HepG2 (cell line): ENCODE measurements around the gene NEU1. TPM values are rescaled to one million over a fixed set of nuclear protein-coding genes. Genes with fewer than 3 reads are reported as not detected.
A peak's percentile ranks its signal among the peaks of the same experiment; 100 is the strongest.

Source experiments
- ATM ChIP-seq: fragments of 450-650 bp; IDR thresholded peaks from 2 replicates; pipeline ENCODE4 v1.7.1; 2017; ENCODE audit warnings: mild to moderate bottlenecking, borderline replicate concordance
- BRCA1 ChIP-seq: sonication (generic); formaldehyde crosslinking; IDR thresholded peaks from 2 replicates; pipeline ENCODE4 v1.4.0; 2020; ENCODE audit warnings: missing genetic modification reagents
- FOXA3 ChIP-seq: IDR thresholded peaks from 2 replicates; pipeline ENCODE4 v1.6.1; 2016; ENCODE audit warnings: missing genetic modification reagents, missing compliant biosample characterization
- FOXJ3 ChIP-seq: sonication (generic); formaldehyde crosslinking; IDR thresholded peaks from 2 replicates; pipeline ENCODE4 v1.4.0; 2020; ENCODE audit warnings: missing genetic modification reagents, mild to moderate bottlenecking, borderline replicate concordance
- HIC2 ChIP-seq: sonication (generic); formaldehyde crosslinking; IDR thresholded peaks from 2 replicates; pipeline ENCODE4 v1.9.0; 2022; ENCODE audit warnings: low read depth, missing genetic modification reagents
- NR2F6 ChIP-seq, 2 experiments: IDR thresholded peaks; 2 replicates each; pipeline ENCODE4 v1.6.1; 2016; ENCODE audit warnings: antibody characterized with exemption in 1 of 2, mild to moderate bottlenecking in 1 of 2
- PHF8 ChIP-seq: sonication (generic); formaldehyde crosslinking; IDR thresholded peaks from 2 replicates; pipeline ENCODE4 v1.5.0; 2020; ENCODE audit warnings: missing genetic modification reagents
- SALL2 ChIP-seq: sonication (generic); formaldehyde crosslinking; IDR thresholded peaks from 2 replicates; pipeline ENCODE4 v1.8.1; 2023; ENCODE audit warnings: mild to moderate bottlenecking, missing genetic modification reagents, inconsistent platforms
- TCF7L2 ChIP-seq: IDR thresholded peaks from 2 replicates; pipeline ENCODE4 v1.6.1; 2011; ENCODE audit warnings: mild to moderate bottlenecking, low read depth, low read length, moderate library complexity
- TSC22D2 ChIP-seq: sonication (generic); formaldehyde crosslinking; IDR thresholded peaks from 2 replicates; pipeline ENCODE4 v1.5.1; 2020; ENCODE audit warnings: missing genetic modification reagents, mild to moderate bottlenecking, borderline replicate concordance
- ZBTB39 ChIP-seq: sonication (generic); formaldehyde crosslinking; IDR thresholded peaks from 2 replicates; pipeline ENCODE4 v1.5.0; 2020; ENCODE audit warnings: missing genetic modification reagents
- ZNF552 ChIP-seq: sonication (generic); formaldehyde crosslinking; IDR thresholded peaks from 2 replicates; pipeline ENCODE4 v1.9.0; 2022; ENCODE audit warnings: missing genetic modification reagents, mild to moderate bottlenecking, borderline replicate concordance
- polyA plus RNA-seq, 8 experiments: library from polyadenylated mRNA; depleted of rRNA in 3 of 8; stranded (reverse) in 7 of 8; unstranded in 1 of 8; fragments of >200 nt; fragmentation: Illumina TruSeq in 4 of 8; extraction: Trizol in 4 of 8; gene quantifications; 2 replicates each; pipeline versions ENCODE4 v1.2.1 to v1.2.3, GENCODE V29; 2011 to 2016; ENCODE audit warnings: low read depth in 4 of 8, missing spikeins in 1 of 8, mixed read lengths in 1 of 8; ENCODE audit not compliant: insufficient read depth in 1 of 8
- total RNA-seq, 5 experiments: library from RNA; depleted of rRNA; stranded (reverse); fragments of >200 nt; fragmentation: Illumina TruSeq; extraction: Trizol; gene quantifications; 2 replicates each; pipeline ENCODE4 v1.2.3, GENCODE V29; 2016; ENCODE audit warnings: low read depth in 1 of 5
- TF ChIP-seq, protein P1 (sequence below), 2 experiments: sonication (generic) in 1 of 2; formaldehyde crosslinking in 1 of 2; IDR thresholded peaks; 2 replicates each; pipeline versions ENCODE4 v1.6.1 to v1.9.0; 2014 to 2022; ENCODE audit warnings: antibody characterized with exemption in 1 of 2, borderline replicate concordance in 1 of 2, inconsistent platforms in 1 of 2, low read depth in 1 of 2, missing genetic modification reagents in 1 of 2
- TF ChIP-seq, protein P2 (sequence below): sonication (generic); formaldehyde crosslinking; IDR thresholded peaks from 2 replicates; pipeline ENCODE4 v1.8.1; 2023; ENCODE audit warnings: mild to moderate bottlenecking, missing genetic modification reagents
- TF ChIP-seq, protein P3 (sequence below): sonication (generic); formaldehyde crosslinking; IDR thresholded peaks from 2 replicates; pipeline ENCODE4 v1.5.1; 2020; ENCODE audit warnings: mild to moderate bottlenecking, missing genetic modification reagents, borderline replicate concordance

NEU1 gene
- total and polyA plus RNA-seq, 2 of the 13 experiments (the other 11 are each of a cell fraction or from before 2014, with no cell fraction given), result 215 to 297 TPM

DNA sequence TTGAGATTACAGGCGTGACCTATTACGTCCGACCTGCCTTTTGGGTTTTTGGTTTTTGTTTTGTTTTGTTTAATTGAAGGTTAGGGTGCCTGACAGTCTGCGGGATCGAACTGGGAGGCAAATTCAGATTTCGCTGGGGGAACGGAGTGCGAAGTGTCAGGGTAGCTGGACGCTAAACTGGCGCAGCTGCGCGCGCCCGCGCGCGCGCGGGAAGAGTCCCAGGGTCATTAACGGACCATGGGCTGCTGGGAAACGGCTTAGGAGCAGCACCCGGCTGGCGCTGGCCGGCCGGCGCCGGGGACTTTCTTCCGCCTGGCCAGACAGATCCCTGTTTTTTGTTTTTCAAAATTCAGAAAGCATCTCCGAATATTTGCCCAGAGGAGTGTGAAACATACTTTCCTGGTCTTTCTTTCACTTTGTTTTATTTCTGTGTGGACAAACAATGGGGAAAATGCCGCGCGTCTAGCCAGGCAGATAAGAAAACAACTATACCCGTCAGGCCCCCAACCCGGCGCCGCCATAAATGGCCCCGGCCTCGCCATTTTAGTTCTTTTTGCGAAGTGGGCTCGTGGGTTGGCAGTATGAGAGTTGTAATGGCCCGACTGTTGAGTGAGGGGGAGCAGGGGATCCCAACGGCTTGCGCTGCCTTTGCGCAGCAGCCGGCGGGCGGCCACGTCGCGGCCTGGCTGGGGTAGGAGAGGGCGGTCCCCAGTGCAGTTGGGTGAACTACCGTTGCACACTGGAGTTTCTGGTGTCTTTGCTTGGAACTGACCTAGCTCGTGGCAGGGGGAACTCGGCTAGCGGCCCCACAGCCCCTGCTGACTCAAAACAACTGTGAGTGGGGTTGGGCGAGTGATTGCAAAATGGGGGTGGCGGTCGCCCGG lies 28.0 kb downstream of the NEU1 start (continued):
- TF ChIP-seq, protein P1, sequence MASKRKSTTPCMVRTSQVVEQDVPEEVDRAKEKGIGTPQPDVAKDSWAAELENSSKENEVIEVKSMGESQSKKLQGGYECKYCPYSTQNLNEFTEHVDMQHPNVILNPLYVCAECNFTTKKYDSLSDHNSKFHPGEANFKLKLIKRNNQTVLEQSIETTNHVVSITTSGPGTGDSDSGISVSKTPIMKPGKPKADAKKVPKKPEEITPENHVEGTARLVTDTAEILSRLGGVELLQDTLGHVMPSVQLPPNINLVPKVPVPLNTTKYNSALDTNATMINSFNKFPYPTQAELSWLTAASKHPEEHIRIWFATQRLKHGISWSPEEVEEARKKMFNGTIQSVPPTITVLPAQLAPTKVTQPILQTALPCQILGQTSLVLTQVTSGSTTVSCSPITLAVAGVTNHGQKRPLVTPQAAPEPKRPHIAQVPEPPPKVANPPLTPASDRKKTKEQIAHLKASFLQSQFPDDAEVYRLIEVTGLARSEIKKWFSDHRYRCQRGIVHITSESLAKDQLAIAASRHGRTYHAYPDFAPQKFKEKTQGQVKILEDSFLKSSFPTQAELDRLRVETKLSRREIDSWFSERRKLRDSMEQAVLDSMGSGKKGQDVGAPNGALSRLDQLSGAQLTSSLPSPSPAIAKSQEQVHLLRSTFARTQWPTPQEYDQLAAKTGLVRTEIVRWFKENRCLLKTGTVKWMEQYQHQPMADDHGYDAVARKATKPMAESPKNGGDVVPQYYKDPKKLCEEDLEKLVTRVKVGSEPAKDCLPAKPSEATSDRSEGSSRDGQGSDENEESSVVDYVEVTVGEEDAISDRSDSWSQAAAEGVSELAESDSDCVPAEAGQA (IDR thresholded peaks at IDR 0.05; ENCODE audit: low read depth), result peak; percentile 89
- TF ChIP-seq, protein P1 (CRISPR knock-in tag; IDR thresholded peaks at IDR 0.05; ENCODE audit: borderline replicate concordance), result peak; percentile 96; the same call in 1 of the 2 replicates
- TF ChIP-seq, protein P2, sequence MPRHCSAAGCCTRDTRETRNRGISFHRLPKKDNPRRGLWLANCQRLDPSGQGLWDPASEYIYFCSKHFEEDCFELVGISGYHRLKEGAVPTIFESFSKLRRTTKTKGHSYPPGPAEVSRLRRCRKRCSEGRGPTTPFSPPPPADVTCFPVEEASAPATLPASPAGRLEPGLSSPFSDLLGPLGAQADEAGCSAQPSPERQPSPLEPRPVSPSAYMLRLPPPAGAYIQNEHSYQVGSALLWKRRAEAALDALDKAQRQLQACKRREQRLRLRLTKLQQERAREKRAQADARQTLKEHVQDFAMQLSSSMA (CRISPR knock-in tag), result peak; percentile 40; the same call in 1 of the 2 replicates
- peak; percentile 86 for TF ChIP-seq PHF8 (CRISPR knock-in tag)
- TF ChIP-seq, protein P3, sequence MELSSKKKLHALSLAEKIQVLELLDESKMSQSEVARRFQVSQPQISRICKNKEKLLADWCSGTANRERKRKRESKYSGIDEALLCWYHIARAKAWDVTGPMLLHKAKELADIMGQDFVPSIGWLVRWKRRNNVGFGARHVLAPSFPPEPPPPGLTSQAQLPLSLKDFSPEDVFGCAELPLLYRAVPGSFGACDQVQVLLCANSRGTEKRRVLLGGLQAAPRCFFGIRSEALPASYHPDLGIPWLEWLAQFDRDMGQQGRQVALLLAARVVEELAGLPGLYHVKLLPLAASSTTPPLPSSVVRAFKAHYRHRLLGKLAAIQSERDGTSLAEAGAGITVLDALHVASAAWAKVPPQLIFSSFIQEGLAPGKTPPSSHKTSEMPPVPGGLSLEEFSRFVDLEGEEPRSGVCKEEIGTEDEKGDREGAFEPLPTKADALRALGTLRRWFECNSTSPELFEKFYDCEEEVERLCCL, result peak; percentile 73
- TF ChIP-seq NR2F6 (IDR thresholded peaks at IDR 0.05), result 0 out of 2 replicates have a peak, but pooled peaks have one; percentile 37
- peak; percentile 64 for TF ChIP-seq NR2F6 (CRISPR knock-in tag; IDR thresholded peaks at IDR 0.05)
- no peak for TF ChIP-seq ZBTB39
- peak; percentile 82 for TF ChIP-seq SALL2 (CRISPR knock-in tag)
- TF ChIP-seq ATM, result no peak
- peak; percentile 37; the same call in 1 of the 2 replicates for TF ChIP-seq FOXA3 (CRISPR knock-in tag)
- no peak for TF ChIP-seq TCF7L2
- TF ChIP-seq HIC2 (CRISPR knock-in tag), result no peak; the same call in 1 of the 2 replicates
- TF ChIP-seq TSC22D2 (CRISPR knock-in tag), result peak; percentile 80; the same call in 1 of the 2 replicates
- TF ChIP-seq ZNF552 (CRISPR knock-in tag), result peak; percentile 14; the same call in 1 of the 2 replicates
- TF ChIP-seq BRCA1, result peak; percentile 60
- peak; percentile 81; the same call in 1 of the 2 replicates for TF ChIP-seq FOXJ3 (CRISPR knock-in tag)
